ENCODE measurements around the gene PSMC5. TPM values are rescaled to one million over a fixed set of nuclear protein-coding genes. Genes with fewer than 3 reads are reported as not detected.

PSMC5 gene
- total and polyA plus RNA-seq, 2 experiments from 2014 or later, result 93.1 to 199 TPM

- no peak for TF ChIP-seq CTCF (conservative IDR thresholded peaks at IDR 0.05; ENCODE audit: low read depth in 2 of 2)
- no peak for TF ChIP-seq ZNF462 (CRISPR knock-in tag; IDR thresholded peaks at IDR 0.05)
- TF ChIP-seq STAT1 (IDR thresholded peaks at IDR 0.05; ENCODE audit: unreplicated experiment), result no peak
- no peak for TF ChIP-seq NANOG (IDR thresholded peaks at IDR 0.05; ENCODE audit: borderline replicate concordance)
- TF ChIP-seq EZH2 (IDR thresholded peaks at IDR 0.05; ENCODE audit: low read depth, unreplicated experiment), result no peak
- no peak for TF ChIP-seq ZNF331 (CRISPR knock-in tag; IDR thresholded peaks at IDR 0.05; ENCODE audit: low read depth)
- TF ChIP-seq JUNB (IDR thresholded peaks at IDR 0.05; ENCODE audit: unreplicated experiment), result no peak
- TF ChIP-seq ETS1 (IDR thresholded peaks at IDR 0.05), result no peak
- no peak for TF ChIP-seq POLR2AphosphoS5 (IDR thresholded peaks at IDR 0.05; ENCODE audit: low read depth)
- TF ChIP-seq CREB1 (CRISPR knock-in tag; IDR thresholded peaks at IDR 0.05; ENCODE audit: low read depth), result no peak
- TF ChIP-seq EZH2phosphoT487 (IDR thresholded peaks at IDR 0.05; ENCODE audit: unreplicated experiment), result no peak
- TF ChIP-seq REST (IDR thresholded peaks at IDR 0.05; ENCODE audit: unreplicated experiment), result no peak
- no peak for TF ChIP-seq ZNF114 (CRISPR knock-in tag; IDR thresholded peaks at IDR 0.05)
- Histone ChIP-seq H3K4me3 (no peak overlapping the region), H2AFZ (no peak overlapping the region), H3K4me1 (ENCODE audit: insufficient read depth) (no peaks in the 10 kb centered on the region), H3K79me2 (replicated peaks; ENCODE audit: insufficient read depth) (peaks cover 3% of the 10 kb centered on the region; the same call in 1 of the 2 replicates), H3K9me2 (ENCODE audit: insufficient read depth) (no peaks in the 10 kb centered on the region), H3K4me2 (no peak overlapping the region), H4K20me1 (replicated peaks; ENCODE audit: insufficient read depth) (peaks cover 36% of the 10 kb centered on the region), H3K36me3 (ENCODE audit: insufficient read depth) (peaks cover 90% of the 10 kb centered on the region), H3K27ac (ENCODE audit: low read depth) (no peak overlapping the region), H3K27me3 (ENCODE audit: insufficient read depth) (no peaks in the 10 kb centered on the region), H3F3A (replicated peaks; ENCODE audit: low read depth) (peaks cover 9% of the 10 kb centered on the region; the same call in 1 of the 2 replicates)
- no peak for ATAC-seq
- no peak for DNase-seq (ENCODE audit: low spot score)
- H3K9me3 Mint-ChIP-seq, result no peaks in the 10 kb centered on the region
- H3K36me3 Mint-ChIP-seq (ENCODE audit: low read depth), result peaks cover 95% of the 10 kb centered on the region
- H3K27ac Mint-ChIP-seq, result no peak overlapping the region
- no peak overlapping the region for H3K4me3 Mint-ChIP-seq
- no peaks in the 10 kb centered on the region for H3K27me3 Mint-ChIP-seq (ENCODE audit: insufficient read depth, low read depth, poor library complexity)
- H3K4me1 Mint-ChIP-seq, result no peaks in the 10 kb centered on the region
Measured at GRCh38 chr17:63809970-63810369, 17.3 kb upstream of the PSMC5 start.
